Ramos (cell line): ENCODE data around the gene BLID.

Experiments
- in situ Hi-C: fragments of 300-500 bp; cut with MboI; formaldehyde crosslinking; loops from one replicate; pipeline ENCODE4 v1.14.3; 2022; ENCODE audit warnings: low sequenced_read_pairs; ENCODE audit not compliant: unreplicated experiment

BLID gene

GRCh38 chr11:122141725-122142124, 25.7 kb upstream of the BLID start:
- in situ Hi-C loops: no loop called here

- in situ Hi-C loops: no loop called here
These were observed 24.5 kb upstream of the BLID start for GRCh38 chr11:122140500-122140899.

- in situ Hi-C loops: no loop called here
These were observed 23.5 kb upstream of the BLID start for GRCh38 chr11:122139595-122139866.

GRCh38 chr11:122138744-122139594, 23.0 kb upstream of the BLID start:
- in situ Hi-C loops: no loop called here

- in situ Hi-C loops: no loop called here
These were observed 21.2 kb upstream of the BLID start for GRCh38 chr11:122137078-122137793.

- in situ Hi-C loops: no loop called here
These were observed 15.1 kb upstream of the BLID start for GRCh38 chr11:122131126-122131525.

- in situ Hi-C loops: no loop called here
These were observed 12.1 kb upstream of the BLID start for GRCh38 chr11:122128146-122128545.

GRCh38 chr11:122127020-122127419, 11.0 kb upstream of the BLID start:
- in situ Hi-C loops: no loop called here

GRCh38 chr11:122126024-122126688, 10.1 kb upstream of the BLID start:
- in situ Hi-C loops: no loop called here

GRCh38 chr11:122123263-122123929, 7.4 kb upstream of the BLID start:
- in situ Hi-C loops: no loop called here

GRCh38 chr11:122122179-122122578, 6.2 kb upstream of the BLID start:
- in situ Hi-C loops: no loop called here

GRCh38 chr11:122120096-122120495, 4.1 kb upstream of the BLID start:
- in situ Hi-C loops: no loop called here

GRCh38 chr11:122116591-122116990, 576 bp upstream of the BLID start:
- in situ Hi-C loops: no loop called here

- in situ Hi-C loops: no loop called here
These were observed 1.0 kb downstream of the BLID start for GRCh38 chr11:122114976-122115375.

GRCh38 chr11:122113836-122114825, 1.9 kb downstream of the BLID start:
- in situ Hi-C loops: no loop called here

- in situ Hi-C loops: no loop called here
These were observed 3.3 kb downstream of the BLID start for GRCh38 chr11:122112470-122113365.

- in situ Hi-C loops: no loop called here
These were observed 6.1 kb downstream of the BLID start for GRCh38 chr11:122109932-122110331.

GRCh38 chr11:122108828-122109227, 7.2 kb downstream of the BLID start:
- in situ Hi-C loops: no loop called here
